CD14-positive monocyte (primary cell): ENCODE data around the gene GGTA1. TPM values are rescaled to one million over a fixed set of nuclear protein-coding genes. Genes with fewer than 3 reads are reported as not detected.

Experiments
- DNase-seq, 3 donors: peaks; one replicate each; pipeline ENCODE4 v3.0.0-alpha.2; 2011 to 2022
- H2AFZ ChIP-seq: 2 replicates; pipeline ENCODE4 v1.6.0; 2012; ENCODE audit warnings: mild to moderate bottlenecking, low read depth, low read length, inconsistent platforms; ENCODE audit not compliant: insufficient read depth, poor library complexity, severe bottlenecking
- H3K27ac ChIP-seq, 2 donors: 1 replicate in 1 of 2; 2 replicates in 1 of 2; pipeline ENCODE4 v1.5.1; 2012 to 2013; ENCODE audit warnings: low read length in 2 of 2, control low read depth in 1 of 2, inconsistent platforms in 1 of 2, low read depth in 1 of 2, mild to moderate bottlenecking in 1 of 2
- H3K27me3 ChIP-seq, 2 donors: one replicate each; pipeline versions ENCODE4 v1.6.0 to v1.6.1; 2011 to 2013; ENCODE audit warnings: low read length in 2 of 2; ENCODE audit not compliant: control insufficient read depth in 2 of 2, insufficient read depth in 2 of 2
- H3K36me3 ChIP-seq, 2 donors: replicated peaks in 1 of 2; 1 replicate in 1 of 2; 2 replicates in 1 of 2; pipeline versions ENCODE4 v1.5.1 to v1.6.1; 2012 to 2013; ENCODE audit warnings: low read length in 2 of 2, control low read depth in 1 of 2, inconsistent platforms in 1 of 2, mild to moderate bottlenecking in 1 of 2; ENCODE audit not compliant: insufficient read depth in 2 of 2, control insufficient read depth in 1 of 2
- H3K4me1 ChIP-seq, 2 donors: 1 replicate in 1 of 2; 2 replicates in 1 of 2; pipeline versions ENCODE4 v1.5.1 to v1.6.1; 2012 to 2013; ENCODE audit warnings: low read length in 2 of 2, control low read depth in 1 of 2, inconsistent platforms in 1 of 2, mild to moderate bottlenecking in 1 of 2, moderate library complexity in 1 of 2; ENCODE audit not compliant: insufficient read depth in 2 of 2, control insufficient read depth in 1 of 2
- H3K4me2 ChIP-seq: replicated peaks from 2 replicates; pipeline ENCODE3; 2012; ENCODE audit warnings: low read length, moderate library complexity, mild to moderate bottlenecking; ENCODE audit not compliant: poor library complexity, severe bottlenecking; ENCODE audit errors: extremely low read depth
- H3K4me3 ChIP-seq, 3 experiments: fragments of 200-600 bp in 1 of 3; sonication (generic) in 1 of 3; replicated peaks in 1 of 3; 1 replicate in 2 of 3; 2 replicates in 1 of 3; pipeline ENCODE4 v1.5.1; 2011 to 2013; ENCODE audit warnings: low read length in 3 of 3, mild to moderate bottlenecking in 3 of 3, control low read depth in 2 of 3, low read depth in 2 of 3, inconsistent platforms in 1 of 3, moderate library complexity in 1 of 3
- H3K79me2 ChIP-seq: 2 replicates; pipeline ENCODE4 v1.6.0; 2012; ENCODE audit warnings: mild to moderate bottlenecking, control low read depth, inconsistent platforms, low read length, moderate library complexity; ENCODE audit not compliant: insufficient read depth
- H3K9ac ChIP-seq: 2 replicates; pipeline ENCODE4 v1.6.0; 2017; ENCODE audit warnings: low read length, mild to moderate bottlenecking; ENCODE audit not compliant: insufficient read depth, poor library complexity, severe bottlenecking
- H3K9me3 ChIP-seq, 2 donors: replicated peaks in 1 of 2; 1 replicate in 1 of 2; 2 replicates in 1 of 2; pipeline versions ENCODE4 v1.5.1 to v1.6.1; 2012 to 2013; ENCODE audit warnings: low read length in 2 of 2, control low read depth in 1 of 2; ENCODE audit not compliant: control insufficient read depth in 1 of 2, insufficient read depth in 1 of 2
- H4K20me1 ChIP-seq: 2 replicates; pipeline ENCODE4 v1.6.0; 2012; ENCODE audit warnings: mild to moderate bottlenecking, low read length, control low read depth, moderate library complexity; ENCODE audit not compliant: insufficient read depth
- H3K27ac Mint-ChIP-seq, 7 donors: one replicate each; pipeline ENCODE4 v1.8.0; 2020; ENCODE audit warnings: mild to moderate bottlenecking in 7 of 7, mixed read lengths in 7 of 7, moderate library complexity in 6 of 7, inconsistent platforms in 2 of 7
- H3K27me3 Mint-ChIP-seq, 3 donors: one replicate each; pipeline ENCODE4 v1.8.0; 2021 to 2022; ENCODE audit warnings: low read depth in 3 of 3, mild to moderate bottlenecking in 3 of 3, mixed read lengths in 3 of 3, moderate library complexity in 3 of 3, inconsistent platforms in 1 of 3
- H3K36me3 Mint-ChIP-seq, 2 donors: one replicate each; pipeline ENCODE4 v1.8.0; 2020; ENCODE audit warnings: mixed read lengths in 2 of 2, inconsistent platforms in 1 of 2, mild to moderate bottlenecking in 1 of 2
- H3K4me1 Mint-ChIP-seq: one replicate; pipeline ENCODE4 v1.8.0; 2020; ENCODE audit warnings: mild to moderate bottlenecking, mixed read lengths
- H3K4me3 Mint-ChIP-seq, 2 donors: one replicate each; pipeline ENCODE4 v1.8.0; 2020; ENCODE audit warnings: mild to moderate bottlenecking in 2 of 2, mixed read lengths in 2 of 2, moderate library complexity in 1 of 2
- H3K9me3 Mint-ChIP-seq, 7 donors: one replicate each; pipeline ENCODE4 v1.8.0; 2020 to 2022; ENCODE audit warnings: mixed read lengths in 7 of 7, mild to moderate bottlenecking in 6 of 7, moderate library complexity in 6 of 7, inconsistent platforms in 2 of 7
- WGBS: methylation state at CpG from one replicate; pipeline ENCODE4 v1.1.5; 2013; ENCODE audit warnings: missing lambda C conversion rate; ENCODE audit not compliant: insufficient coverage; 5-methylcytosine and 5-hydroxymethylcytosine counted together
- intact Hi-C, 2 donors: fragments of 100-400 bp; cut with micrococcal nuclease; formaldehyde crosslinking; loops; one replicate each; pipeline versions ENCODE4 v1.15.0 to v1.15.1; 2023
- polyA plus RNA-seq, 3 donors: library from polyadenylated mRNA; depleted of rRNA in 1 of 3; unstranded in 2 of 3; stranded (reverse) in 1 of 3; fragments of 300-500 nt in 2 of 3; fragments of >200 nt in 1 of 3; fragmentation: Illumina TruSeq in 2 of 3; gene quantifications; 1 replicate in 2 of 3; 2 replicates in 1 of 3; pipeline ENCODE4 v1.2.3, GENCODE V29; 2012 to 2021
- TF ChIP-seq, protein P1 (sequence below): fragments of 200-600 bp; IDR thresholded peaks from one replicate; pipeline ENCODE4 v1.8.0; 2022; ENCODE audit warnings: antibody characterized with exemption, mild to moderate bottlenecking

Gene GGTA1
- polyA plus RNA-seq, 3 donors: 10.9 to 35.6 (median 15.4) TPM

DNA sequence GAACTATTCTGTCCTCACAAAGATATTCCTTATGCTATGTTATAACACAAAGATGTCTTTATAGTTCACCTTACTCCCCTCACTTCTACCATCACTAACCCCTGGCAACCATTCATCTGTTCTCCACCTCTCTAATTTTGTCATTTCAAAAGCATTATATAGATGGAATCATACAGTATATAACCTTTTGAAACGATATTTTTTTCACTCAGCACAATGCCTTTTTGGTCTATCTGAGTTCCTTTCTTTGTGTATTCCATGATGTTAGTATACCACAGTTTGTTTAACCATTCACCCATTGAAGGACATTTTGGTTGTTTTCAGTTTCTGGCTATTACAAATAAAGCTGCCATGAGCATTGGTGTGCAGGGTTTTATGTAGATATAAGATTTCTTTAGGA lies 93.7 kb downstream of the GGTA1 start:
- Mint-ChIP-seq H3K4me3 (no peak overlapping the region), H3K9me3 (peaks cover 0 to 14% (median 7%) of the 10 kb centered on the region in 7 donors), H3K36me3 (no peaks in the 10 kb centered on the region), H3K27me3 (no peaks in the 10 kb centered on the region), H3K27ac (no peak overlapping the region), H3K4me1 (no peaks in the 10 kb centered on the region)
- intact Hi-C loops: no loop called here
- no peaks in the 10 kb centered on the region for H3K36me3 ChIP-seq
- H3K4me2 ChIP-seq: no peak overlapping the region
- no peak overlapping the region for H3K4me3 ChIP-seq
- H3K4me1 ChIP-seq: no peaks in the 10 kb centered on the region
- no peak overlapping the region for H2AFZ ChIP-seq
- H3K9ac ChIP-seq: no peak overlapping the region
- H4K20me1 ChIP-seq: no peaks in the 10 kb centered on the region
- no peaks in the 10 kb centered on the region for H3K27me3 ChIP-seq
- H3K27ac ChIP-seq: no peak overlapping the region
- no peak for DNase-seq
- WGBS: no CpG with 5 or more reads among the region's 1 CpG
- no peaks in the 10 kb centered on the region for H3K79me2 ChIP-seq
- TF ChIP-seq, protein P1, sequence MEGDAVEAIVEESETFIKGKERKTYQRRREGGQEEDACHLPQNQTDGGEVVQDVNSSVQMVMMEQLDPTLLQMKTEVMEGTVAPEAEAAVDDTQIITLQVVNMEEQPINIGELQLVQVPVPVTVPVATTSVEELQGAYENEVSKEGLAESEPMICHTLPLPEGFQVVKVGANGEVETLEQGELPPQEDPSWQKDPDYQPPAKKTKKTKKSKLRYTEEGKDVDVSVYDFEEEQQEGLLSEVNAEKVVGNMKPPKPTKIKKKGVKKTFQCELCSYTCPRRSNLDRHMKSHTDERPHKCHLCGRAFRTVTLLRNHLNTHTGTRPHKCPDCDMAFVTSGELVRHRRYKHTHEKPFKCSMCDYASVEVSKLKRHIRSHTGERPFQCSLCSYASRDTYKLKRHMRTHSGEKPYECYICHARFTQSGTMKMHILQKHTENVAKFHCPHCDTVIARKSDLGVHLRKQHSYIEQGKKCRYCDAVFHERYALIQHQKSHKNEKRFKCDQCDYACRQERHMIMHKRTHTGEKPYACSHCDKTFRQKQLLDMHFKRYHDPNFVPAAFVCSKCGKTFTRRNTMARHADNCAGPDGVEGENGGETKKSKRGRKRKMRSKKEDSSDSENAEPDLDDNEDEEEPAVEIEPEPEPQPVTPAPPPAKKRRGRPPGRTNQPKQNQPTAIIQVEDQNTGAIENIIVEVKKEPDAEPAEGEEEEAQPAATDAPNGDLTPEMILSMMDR: no peak
- H3K9me3 ChIP-seq: peaks cover 0 to 5% of the 10 kb centered on the region in 2 donors

Other genes with a start within 250 kb of the GGTA1 start
- 100 to 1,000 TPM in 1 of 3 donors, 10 to 100 TPM in 2; 67.4 to 187 (median 95.8) TPM for gene GSN, start 231.7 kb downstream of the GGTA1 start, polyA plus RNA-seq
- gene STOM, start 129.6 kb downstream of the GGTA1 start, polyA plus RNA-seq: 10 to 100 TPM; 23.8 to 66.9 (median 63.8) TPM
- under 1 TPM in 1 of 3 donors, not detected in 2; 0.13 TPM for gene DAB2IP, start 151.8 kb upstream of the GGTA1 start, polyA plus RNA-seq